ENCODE measurements around the gene CPN1. TPM values are rescaled to one million over a fixed set of nuclear protein-coding genes. Genes with fewer than 3 reads are reported as not detected.

Gene CPN1
- total and polyA plus RNA-seq, 10 of the 15 experiments (the other 5 are each of a cell fraction or from before 2014, with no cell fraction given): 0.03 to 0.10 TPM; not detected in 8

DNA sequence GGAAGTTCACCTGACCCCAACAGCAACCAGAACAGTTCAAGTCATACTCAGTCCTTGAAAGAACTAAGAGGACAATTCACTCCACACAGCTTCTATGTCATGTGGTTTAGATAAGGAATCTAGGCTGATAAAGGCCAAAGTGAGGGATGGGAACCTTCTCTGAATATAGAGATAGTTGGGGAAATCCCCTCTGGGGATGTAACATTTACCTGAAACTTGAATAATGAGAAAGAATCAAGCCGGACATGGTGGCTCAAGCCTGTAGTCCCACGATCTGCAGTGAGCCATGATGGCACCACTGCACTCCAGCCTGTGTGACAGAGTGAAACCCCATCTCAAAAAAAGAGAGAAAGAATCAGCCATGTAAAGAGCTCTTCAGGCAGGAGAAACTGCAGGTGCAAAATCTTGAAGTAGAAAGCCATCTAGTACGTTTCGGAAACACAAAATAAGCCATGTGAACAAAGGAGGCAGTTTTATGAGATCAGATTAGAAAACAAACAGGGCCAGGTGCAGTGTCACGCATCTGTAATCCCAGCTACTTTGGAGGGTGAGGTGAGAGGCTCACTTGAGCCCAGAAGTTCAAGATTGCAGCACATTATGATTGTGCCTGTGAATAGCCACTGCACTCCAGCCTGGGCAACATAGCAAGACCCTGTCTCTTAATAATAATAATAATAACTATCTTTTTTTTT is 67.5 kb downstream of the CPN1 start (continued):
- TF ChIP-seq MXI1 (IDR thresholded peaks at IDR 0.05; ENCODE audit: low read depth, low read length) (peak; percentile 47; the same call in 1 of the 2 replicates), FOS (IDR thresholded peaks at IDR 0.05; ENCODE audit: borderline replicate concordance, extremely low read depth, insufficient read length) (no peak), ZNF24 (IDR thresholded peaks at IDR 0.05) (no peak), RUNX3 (IDR thresholded peaks at IDR 0.05; ENCODE audit: low read length) (peak; percentile 61; the same call in 1 of the 2 replicates), ZBTB33 (IDR thresholded peaks at IDR 0.05) (no peak), RCOR1 (conservative IDR thresholded peaks at IDR 0.05; ENCODE audit: low read depth, low read length) (no peak), CBFB (IDR thresholded peaks at IDR 0.05; ENCODE audit: low read depth) (0 out of 2 replicates have a peak, but pooled peaks have one; percentile 64), TARDBP (IDR thresholded peaks at IDR 0.05; ENCODE audit: borderline replicate concordance) (no peak), HCFC1 (IDR thresholded peaks at IDR 0.05; ENCODE audit: low read length) (no peak), JUNB (IDR thresholded peaks at IDR 0.05) (peak; percentile 35; the same call in 1 of the 2 replicates), CREB1 (IDR thresholded peaks at IDR 0.05; ENCODE audit: low read depth) (peak; percentile 83), POU2F2 (IDR thresholded peaks at IDR 0.05; ENCODE audit: borderline replicate concordance, low read depth, low read length) (no peak), RB1 (IDR thresholded peaks at IDR 0.05; ENCODE audit: borderline replicate concordance) (no peak), BMI1 (IDR thresholded peaks at IDR 0.05; ENCODE audit: borderline replicate concordance) (no peak), TBL1XR1 (IDR thresholded peaks at IDR 0.05; ENCODE audit: low read depth, low read length) (0 out of 2 replicates have a peak, but pooled peaks have one; percentile 58)
- TF ChIP-seq, protein P1, sequence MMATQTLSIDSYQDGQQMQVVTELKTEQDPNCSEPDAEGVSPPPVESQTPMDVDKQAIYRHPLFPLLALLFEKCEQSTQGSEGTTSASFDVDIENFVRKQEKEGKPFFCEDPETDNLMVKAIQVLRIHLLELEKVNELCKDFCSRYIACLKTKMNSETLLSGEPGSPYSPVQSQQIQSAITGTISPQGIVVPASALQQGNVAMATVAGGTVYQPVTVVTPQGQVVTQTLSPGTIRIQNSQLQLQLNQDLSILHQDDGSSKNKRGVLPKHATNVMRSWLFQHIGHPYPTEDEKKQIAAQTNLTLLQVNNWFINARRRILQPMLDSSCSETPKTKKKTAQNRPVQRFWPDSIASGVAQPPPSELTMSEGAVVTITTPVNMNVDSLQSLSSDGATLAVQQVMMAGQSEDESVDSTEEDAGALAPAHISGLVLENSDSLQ (IDR thresholded peaks at IDR 0.05): 0 out of 2 replicates have a peak, but pooled peaks have one; percentile 23
- TF ChIP-seq, protein P2, sequence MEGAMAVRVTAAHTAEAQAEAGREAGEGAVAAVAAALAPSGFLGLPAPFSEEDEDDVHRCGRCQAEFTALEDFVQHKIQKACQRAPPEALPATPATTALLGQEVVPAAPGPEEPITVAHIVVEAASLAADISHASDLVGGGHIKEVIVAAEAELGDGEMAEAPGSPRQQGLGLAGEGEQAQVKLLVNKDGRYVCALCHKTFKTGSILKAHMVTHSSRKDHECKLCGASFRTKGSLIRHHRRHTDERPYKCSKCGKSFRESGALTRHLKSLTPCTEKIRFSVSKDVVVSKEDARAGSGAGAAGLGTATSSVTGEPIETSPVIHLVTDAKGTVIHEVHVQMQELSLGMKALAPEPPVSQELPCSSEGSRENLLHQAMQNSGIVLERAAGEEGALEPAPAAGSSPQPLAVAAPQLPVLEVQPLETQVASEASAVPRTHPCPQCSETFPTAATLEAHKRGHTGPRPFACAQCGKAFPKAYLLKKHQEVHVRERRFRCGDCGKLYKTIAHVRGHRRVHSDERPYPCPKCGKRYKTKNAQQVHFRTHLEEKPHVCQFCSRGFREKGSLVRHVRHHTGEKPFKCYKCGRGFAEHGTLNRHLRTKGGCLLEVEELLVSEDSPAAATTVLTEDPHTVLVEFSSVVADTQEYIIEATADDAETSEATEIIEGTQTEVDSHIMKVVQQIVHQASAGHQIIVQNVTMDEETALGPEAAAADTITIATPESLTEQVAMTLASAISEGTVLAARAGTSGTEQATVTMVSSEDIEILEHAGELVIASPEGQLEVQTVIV (IDR thresholded peaks at IDR 0.05; ENCODE audit: borderline replicate concordance, partially characterized antibody): no peak
- TF ChIP-seq, protein P3, sequence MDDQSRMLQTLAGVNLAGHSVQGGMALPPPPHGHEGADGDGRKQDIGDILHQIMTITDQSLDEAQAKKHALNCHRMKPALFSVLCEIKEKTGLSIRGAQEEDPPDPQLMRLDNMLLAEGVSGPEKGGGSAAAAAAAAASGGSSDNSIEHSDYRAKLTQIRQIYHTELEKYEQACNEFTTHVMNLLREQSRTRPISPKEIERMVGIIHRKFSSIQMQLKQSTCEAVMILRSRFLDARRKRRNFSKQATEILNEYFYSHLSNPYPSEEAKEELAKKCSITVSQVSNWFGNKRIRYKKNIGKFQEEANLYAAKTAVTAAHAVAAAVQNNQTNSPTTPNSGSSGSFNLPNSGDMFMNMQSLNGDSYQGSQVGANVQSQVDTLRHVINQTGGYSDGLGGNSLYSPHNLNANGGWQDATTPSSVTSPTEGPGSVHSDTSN (IDR thresholded peaks at IDR 0.05; ENCODE audit: insufficient replicate concordance, low read depth, low read length): no peak
- TF ChIP-seq, protein P4, sequence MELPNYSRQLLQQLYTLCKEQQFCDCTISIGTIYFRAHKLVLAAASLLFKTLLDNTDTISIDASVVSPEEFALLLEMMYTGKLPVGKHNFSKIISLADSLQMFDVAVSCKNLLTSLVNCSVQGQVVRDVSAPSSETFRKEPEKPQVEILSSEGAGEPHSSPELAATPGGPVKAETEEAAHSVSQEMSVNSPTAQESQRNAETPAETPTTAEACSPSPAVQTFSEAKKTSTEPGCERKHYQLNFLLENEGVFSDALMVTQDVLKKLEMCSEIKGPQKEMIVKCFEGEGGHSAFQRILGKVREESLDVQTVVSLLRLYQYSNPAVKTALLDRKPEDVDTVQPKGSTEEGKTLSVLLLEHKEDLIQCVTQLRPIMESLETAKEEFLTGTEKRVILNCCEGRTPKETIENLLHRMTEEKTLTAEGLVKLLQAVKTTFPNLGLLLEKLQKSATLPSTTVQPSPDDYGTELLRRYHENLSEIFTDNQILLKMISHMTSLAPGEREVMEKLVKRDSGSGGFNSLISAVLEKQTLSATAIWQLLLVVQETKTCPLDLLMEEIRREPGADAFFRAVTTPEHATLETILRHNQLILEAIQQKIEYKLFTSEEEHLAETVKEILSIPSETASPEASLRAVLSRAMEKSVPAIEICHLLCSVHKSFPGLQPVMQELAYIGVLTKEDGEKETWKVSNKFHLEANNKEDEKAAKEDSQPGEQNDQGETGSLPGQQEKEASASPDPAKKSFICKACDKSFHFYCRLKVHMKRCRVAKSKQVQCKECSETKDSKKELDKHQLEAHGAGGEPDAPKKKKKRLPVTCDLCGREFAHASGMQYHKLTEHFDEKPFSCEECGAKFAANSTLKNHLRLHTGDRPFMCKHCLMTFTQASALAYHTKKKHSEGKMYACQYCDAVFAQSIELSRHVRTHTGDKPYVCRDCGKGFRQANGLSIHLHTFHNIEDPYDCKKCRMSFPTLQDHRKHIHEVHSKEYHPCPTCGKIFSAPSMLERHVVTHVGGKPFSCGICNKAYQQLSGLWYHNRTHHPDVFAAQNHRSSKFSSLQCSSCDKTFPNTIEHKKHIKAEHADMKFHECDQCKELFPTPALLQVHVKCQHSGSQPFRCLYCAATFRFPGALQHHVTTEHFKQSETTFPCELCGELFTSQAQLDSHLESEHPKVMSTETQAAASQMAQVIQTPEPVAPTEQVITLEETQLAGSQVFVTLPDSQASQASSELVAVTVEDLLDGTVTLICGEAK (IDR thresholded peaks at IDR 0.05; ENCODE audit: borderline replicate concordance): no peak

All from GM12878 (cell line).